ENCODE data around the gene EIF5B.
A peak's percentile ranks its signal among the peaks of the same experiment; 100 is the strongest.
"Not testable (repeated sequence)": the region's sequence is repeated elsewhere in the genome, so short reads cannot be mapped to it uniquely, and the experiment has no call there.

Gene EIF5B

DNA sequence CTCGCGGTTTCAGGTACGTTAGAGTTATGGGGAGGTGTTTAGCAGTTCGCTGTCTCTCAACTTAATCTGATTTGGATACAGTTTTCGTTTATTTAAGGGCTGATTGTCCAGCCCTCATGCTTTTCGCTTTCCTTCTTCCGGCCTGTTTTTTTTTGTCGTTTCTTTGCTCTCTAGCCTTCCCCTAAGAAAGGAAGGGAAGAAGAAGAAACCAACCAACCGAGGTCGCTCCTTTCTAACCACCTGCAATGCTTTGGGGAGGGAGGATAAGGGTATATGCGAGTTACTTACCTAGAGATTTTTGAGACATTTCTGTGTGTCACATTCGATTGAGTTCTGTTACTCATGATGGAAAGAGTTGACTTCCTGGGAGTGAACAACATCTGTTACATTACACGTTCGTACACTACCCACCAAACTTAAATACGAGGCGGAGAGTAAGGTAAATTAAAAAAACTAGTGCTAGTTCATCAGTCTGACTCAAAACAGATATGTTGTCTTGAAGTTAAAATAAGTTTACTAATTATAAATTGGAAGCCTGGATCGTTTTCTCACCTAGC, 918 bp downstream of the EIF5B start:
- Histone ChIP-seq H3K36me3 (ENCODE audit: insufficient read depth, low read length) (peaks cover 2% of the 10 kb centered on the region), H3K4me3 (ENCODE audit: low read length) (peak overlapping the region; percentile 96), H3K9me3 (replicated peaks; ENCODE audit: low read length) (no peaks in the 10 kb centered on the region), H3K9ac (ENCODE audit: low read depth, low read length) (peak overlapping the region; percentile 93), H3K27me3 (ENCODE audit: control insufficient read depth, insufficient read depth, low read length) (no peaks in the 10 kb centered on the region), H3K4me2 (ENCODE audit: low read length) (peak overlapping the region; percentile 94), H3K4me1 (ENCODE audit: control insufficient read depth, insufficient read depth, low read length) (peaks cover 20% of the 10 kb centered on the region)

GRCh38 chr2:99340669-99341236, 3.6 kb downstream of the EIF5B start:
- Histone ChIP-seq H3K9me3 (replicated peaks; ENCODE audit: low read length) (no peaks in the 10 kb centered on the region), H3K27me3 (ENCODE audit: control insufficient read depth, insufficient read depth, low read length) (no peaks in the 10 kb centered on the region), H3K36me3 (ENCODE audit: insufficient read depth, low read length) (no peaks in the 10 kb centered on the region), H3K4me1 (ENCODE audit: control insufficient read depth, insufficient read depth, low read length) (peaks cover 10% of the 10 kb centered on the region), H3K4me3 (ENCODE audit: low read length) (no peak overlapping the region), H3K9ac (ENCODE audit: low read depth, low read length) (no peak overlapping the region), H3K4me2 (ENCODE audit: low read length) (no peak overlapping the region)

DNA sequence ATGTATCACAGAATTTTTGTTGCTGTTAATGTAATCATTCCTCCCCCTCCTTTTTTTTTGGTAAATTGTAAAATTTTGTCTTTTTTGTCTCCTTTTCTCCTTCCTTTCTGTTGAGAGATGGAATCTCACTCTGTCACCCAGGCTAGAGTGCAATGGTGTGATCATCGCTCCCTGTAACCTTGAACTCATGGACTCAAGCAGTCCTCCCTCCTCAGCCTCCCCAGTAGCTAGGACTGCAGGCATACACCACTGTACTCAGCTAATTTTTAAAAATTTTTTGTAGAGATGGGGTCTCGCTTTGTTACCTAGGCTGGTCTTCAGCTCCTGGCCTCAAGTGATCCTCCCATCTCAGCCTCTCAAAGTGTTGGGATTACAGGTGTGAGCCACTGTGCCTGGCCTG, 5.3 kb downstream of the EIF5B start:
- Histone ChIP-seq H3K4me2 (ENCODE audit: low read length) (no peak overlapping the region), H3K36me3 (ENCODE audit: insufficient read depth, low read length) (no peaks in the 10 kb centered on the region), H3K4me1 (ENCODE audit: control insufficient read depth, insufficient read depth, low read length) (peaks cover 10% of the 10 kb centered on the region), H3K27me3 (ENCODE audit: control insufficient read depth, insufficient read depth, low read length) (no peaks in the 10 kb centered on the region), H3K9me3 (replicated peaks; ENCODE audit: low read length) (no peaks in the 10 kb centered on the region), H3K9ac (ENCODE audit: low read depth, low read length) (no peak overlapping the region), H3K4me3 (ENCODE audit: low read length) (no peak overlapping the region)

GRCh38 chr2:99345446-99345845, 8.3 kb downstream of the EIF5B start:
- H3K27me3 ChIP-seq (ENCODE audit: control insufficient read depth, insufficient read depth, low read length); H3K9me3 ChIP-seq (replicated peaks; ENCODE audit: low read length); H3K4me2 ChIP-seq (ENCODE audit: low read length); H3K36me3 ChIP-seq (ENCODE audit: insufficient read depth, low read length); H3K4me1 ChIP-seq (ENCODE audit: control insufficient read depth, insufficient read depth, low read length); H3K4me3 ChIP-seq (ENCODE audit: low read length); H3K9ac ChIP-seq (ENCODE audit: low read depth, low read length): not testable (repeated sequence)

- H3K9ac ChIP-seq (ENCODE audit: low read depth, low read length) = no peak overlapping the region
- no peaks in the 10 kb centered on the region for H3K9me3 ChIP-seq (replicated peaks; ENCODE audit: low read length)
- H3K36me3 ChIP-seq (ENCODE audit: insufficient read depth, low read length) = no peaks in the 10 kb centered on the region
- no peaks in the 10 kb centered on the region for H3K4me1 ChIP-seq (ENCODE audit: control insufficient read depth, insufficient read depth, low read length)
- no peak overlapping the region for H3K4me3 ChIP-seq (ENCODE audit: low read length)
- H3K27me3 ChIP-seq (ENCODE audit: control insufficient read depth, insufficient read depth, low read length) = no peaks in the 10 kb centered on the region
- H3K4me2 ChIP-seq (ENCODE audit: low read length) = no peak overlapping the region
These were observed 9.0 kb downstream of the EIF5B start for GRCh38 chr2:99346218-99346617.

- Histone ChIP-seq H3K9me3 (replicated peaks; ENCODE audit: low read length) (no peaks in the 10 kb centered on the region), H3K27me3 (ENCODE audit: control insufficient read depth, insufficient read depth, low read length) (no peaks in the 10 kb centered on the region), H3K9ac (ENCODE audit: low read depth, low read length) (no peak overlapping the region), H3K4me2 (ENCODE audit: low read length) (no peak overlapping the region), H3K36me3 (ENCODE audit: insufficient read depth, low read length) (no peaks in the 10 kb centered on the region), H3K4me3 (ENCODE audit: low read length) (no peak overlapping the region), H3K4me1 (ENCODE audit: control insufficient read depth, insufficient read depth, low read length) (no peaks in the 10 kb centered on the region)
These were observed 11.0 kb downstream of the EIF5B start for GRCh38 chr2:99348173-99348572.

DNA sequence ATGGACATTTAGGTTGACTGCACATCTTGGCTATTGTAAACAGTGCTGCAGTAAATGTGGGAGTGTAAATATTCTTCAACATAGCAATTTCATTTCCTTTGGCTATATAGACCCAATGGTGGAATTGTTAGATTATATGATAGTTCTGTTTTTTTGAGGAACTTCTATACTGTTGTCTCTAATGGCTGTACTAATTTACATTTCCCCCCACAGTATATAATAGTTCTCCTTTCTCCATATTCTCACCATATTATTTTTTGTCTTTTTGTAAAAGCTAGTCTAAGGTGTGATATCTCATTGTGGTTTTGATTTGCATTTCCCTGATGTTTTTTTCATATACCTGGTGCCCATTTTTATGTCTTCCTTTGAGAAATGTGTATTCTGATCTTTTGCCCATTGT, 13.0 kb downstream of the EIF5B start:
- H3K27me3 ChIP-seq (ENCODE audit: control insufficient read depth, insufficient read depth, low read length) = no peaks in the 10 kb centered on the region

GRCh38 chr2:99354070-99354469, 16.9 kb downstream of the EIF5B start:
- H3K27me3 ChIP-seq (ENCODE audit: control insufficient read depth, insufficient read depth, low read length) = no peaks in the 10 kb centered on the region
- H3K4me3 ChIP-seq (ENCODE audit: low read length) = no peak overlapping the region
- no peaks in the 10 kb centered on the region for H3K9me3 ChIP-seq (replicated peaks; ENCODE audit: low read length)
- H3K9ac ChIP-seq (ENCODE audit: low read depth, low read length) = no peak overlapping the region
- no peak overlapping the region for H3K4me2 ChIP-seq (ENCODE audit: low read length)
- H3K4me1 ChIP-seq (ENCODE audit: control insufficient read depth, insufficient read depth, low read length) = no peaks in the 10 kb centered on the region
- H3K36me3 ChIP-seq (ENCODE audit: insufficient read depth, low read length) = no peaks in the 10 kb centered on the region

More for the DNA sequence above, 13.0 kb downstream of the EIF5B start:
- Histone ChIP-seq H3K4me1 (ENCODE audit: control insufficient read depth, insufficient read depth, low read length) (no peaks in the 10 kb centered on the region), H3K4me2 (ENCODE audit: low read length) (no peak overlapping the region), H3K4me3 (ENCODE audit: low read length) (no peak overlapping the region), H3K9ac (ENCODE audit: low read depth, low read length) (no peak overlapping the region), H3K36me3 (ENCODE audit: insufficient read depth, low read length) (no peaks in the 10 kb centered on the region), H3K9me3 (replicated peaks; ENCODE audit: low read length) (no peaks in the 10 kb centered on the region)

DNA sequence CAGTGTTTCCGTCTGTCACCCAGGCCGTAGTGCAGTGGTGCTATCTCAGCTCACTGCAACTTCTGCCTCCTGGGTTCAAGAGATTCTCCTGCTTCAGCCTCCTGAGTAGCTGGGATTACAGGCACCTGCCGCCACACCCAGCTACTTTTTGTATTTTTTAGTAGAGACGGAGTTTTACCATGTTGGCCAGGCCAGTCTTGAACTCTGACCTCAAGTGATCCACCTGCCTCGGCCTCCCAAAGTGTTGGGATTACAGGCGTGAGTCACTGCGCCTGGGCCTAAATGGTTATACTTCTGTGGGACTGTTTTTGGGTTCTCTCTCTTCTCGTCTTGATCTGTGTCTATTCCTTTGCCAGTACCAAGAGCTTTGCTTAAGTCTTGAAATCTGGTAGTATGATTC, 17.6 kb downstream of the EIF5B start:
- not testable (repeated sequence) for H3K4me2 ChIP-seq (ENCODE audit: low read length); H3K4me1 ChIP-seq (ENCODE audit: control insufficient read depth, insufficient read depth, low read length); H3K36me3 ChIP-seq (ENCODE audit: insufficient read depth, low read length); H3K4me3 ChIP-seq (ENCODE audit: low read length); H3K9me3 ChIP-seq (replicated peaks; ENCODE audit: low read length); H3K9ac ChIP-seq (ENCODE audit: low read depth, low read length); H3K27me3 ChIP-seq (ENCODE audit: control insufficient read depth, insufficient read depth, low read length)

DNA sequence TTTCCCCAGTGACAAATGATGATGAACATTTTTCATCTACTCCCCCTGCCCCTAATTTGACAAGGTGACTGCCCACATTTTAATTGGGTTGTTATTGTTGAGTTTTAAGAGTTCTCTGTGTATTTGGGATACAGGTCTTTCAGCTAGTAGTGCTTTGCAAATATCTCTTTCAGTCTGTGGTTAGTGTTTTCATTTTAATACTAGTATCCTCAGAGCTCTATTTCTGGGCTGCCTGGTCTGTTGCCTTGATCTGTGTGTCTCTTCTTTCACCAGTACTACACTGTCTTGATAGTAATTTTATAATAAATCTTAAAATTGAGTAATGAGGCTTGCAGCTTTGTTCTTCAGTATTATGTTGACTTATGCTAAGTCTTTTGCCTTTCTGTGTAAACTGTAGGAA, 19.7 kb downstream of the EIF5B start:
- no peak overlapping the region for H3K4me2 ChIP-seq (ENCODE audit: low read length)
- no peak overlapping the region for H3K9ac ChIP-seq (ENCODE audit: low read depth, low read length)
- no peaks in the 10 kb centered on the region for H3K27me3 ChIP-seq (ENCODE audit: control insufficient read depth, insufficient read depth, low read length)
- no peaks in the 10 kb centered on the region for H3K4me1 ChIP-seq (ENCODE audit: control insufficient read depth, insufficient read depth, low read length)
- peaks cover 6% of the 10 kb centered on the region for H3K36me3 ChIP-seq (ENCODE audit: insufficient read depth, low read length)
- no peaks in the 10 kb centered on the region for H3K9me3 ChIP-seq (replicated peaks; ENCODE audit: low read length)
- H3K4me3 ChIP-seq (ENCODE audit: low read length) = no peak overlapping the region

GRCh38 chr2:99365661-99366060, 28.5 kb downstream of the EIF5B start:
- Histone ChIP-seq H3K9ac (ENCODE audit: low read depth, low read length) (no peak overlapping the region), H3K9me3 (replicated peaks; ENCODE audit: low read length) (no peaks in the 10 kb centered on the region), H3K27me3 (ENCODE audit: control insufficient read depth, insufficient read depth, low read length) (no peaks in the 10 kb centered on the region), H3K4me1 (ENCODE audit: control insufficient read depth, insufficient read depth, low read length) (peaks cover 6% of the 10 kb centered on the region), H3K4me2 (ENCODE audit: low read length) (no peak overlapping the region), H3K36me3 (ENCODE audit: insufficient read depth, low read length) (peaks cover 72% of the 10 kb centered on the region), H3K4me3 (ENCODE audit: low read length) (no peak overlapping the region)

DNA sequence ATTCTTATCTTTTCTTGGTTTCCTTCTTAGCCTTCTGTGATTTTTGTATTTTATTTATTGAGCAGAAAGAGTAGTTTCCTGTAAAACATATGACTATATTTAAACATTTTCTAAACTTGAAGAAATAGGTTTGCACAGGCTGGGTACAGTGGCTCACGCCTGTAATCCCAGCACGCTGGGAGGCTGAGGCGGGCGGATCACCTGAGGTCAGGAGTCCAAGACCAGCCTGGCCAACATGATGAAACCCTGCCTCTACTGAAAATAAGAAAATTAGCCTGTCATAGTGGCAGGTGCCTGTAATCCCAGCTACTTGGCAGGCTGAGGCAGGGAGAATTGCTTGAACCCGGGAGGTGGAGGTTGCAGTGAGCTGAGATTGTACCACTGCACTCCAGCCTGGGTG, 31.7 kb downstream of the EIF5B start:
- not testable (repeated sequence) for H3K4me3 ChIP-seq (ENCODE audit: low read length); H3K9ac ChIP-seq (ENCODE audit: low read depth, low read length); H3K9me3 ChIP-seq (replicated peaks; ENCODE audit: low read length); H3K4me2 ChIP-seq (ENCODE audit: low read length); H3K27me3 ChIP-seq (ENCODE audit: control insufficient read depth, insufficient read depth, low read length); H3K4me1 ChIP-seq (ENCODE audit: control insufficient read depth, insufficient read depth, low read length)
- H3K36me3 ChIP-seq (ENCODE audit: insufficient read depth, low read length) = peaks cover 67% of the 10 kb centered on the region
